Measurements from ENCODE around the gene ABI3BP.

ABI3BP gene

GRCh38 chr3:100912976-100913545, 80.2 kb downstream of the ABI3BP start:
- TF ChIP-seq, protein P1, sequence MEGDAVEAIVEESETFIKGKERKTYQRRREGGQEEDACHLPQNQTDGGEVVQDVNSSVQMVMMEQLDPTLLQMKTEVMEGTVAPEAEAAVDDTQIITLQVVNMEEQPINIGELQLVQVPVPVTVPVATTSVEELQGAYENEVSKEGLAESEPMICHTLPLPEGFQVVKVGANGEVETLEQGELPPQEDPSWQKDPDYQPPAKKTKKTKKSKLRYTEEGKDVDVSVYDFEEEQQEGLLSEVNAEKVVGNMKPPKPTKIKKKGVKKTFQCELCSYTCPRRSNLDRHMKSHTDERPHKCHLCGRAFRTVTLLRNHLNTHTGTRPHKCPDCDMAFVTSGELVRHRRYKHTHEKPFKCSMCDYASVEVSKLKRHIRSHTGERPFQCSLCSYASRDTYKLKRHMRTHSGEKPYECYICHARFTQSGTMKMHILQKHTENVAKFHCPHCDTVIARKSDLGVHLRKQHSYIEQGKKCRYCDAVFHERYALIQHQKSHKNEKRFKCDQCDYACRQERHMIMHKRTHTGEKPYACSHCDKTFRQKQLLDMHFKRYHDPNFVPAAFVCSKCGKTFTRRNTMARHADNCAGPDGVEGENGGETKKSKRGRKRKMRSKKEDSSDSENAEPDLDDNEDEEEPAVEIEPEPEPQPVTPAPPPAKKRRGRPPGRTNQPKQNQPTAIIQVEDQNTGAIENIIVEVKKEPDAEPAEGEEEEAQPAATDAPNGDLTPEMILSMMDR (IDR thresholded peaks at IDR 0.05; ENCODE audit: low read depth, low read length), result no peak
- DNase-seq (ENCODE audit: low read depth in 2 of 2), result peak in 1 of 2 donors; percentile 60
- no peak overlapping the region for H3K4me3 ChIP-seq (replicated peaks in 1 of 2; ENCODE audit: low read depth in 2 of 2, low read length in 2 of 2)

DNA sequence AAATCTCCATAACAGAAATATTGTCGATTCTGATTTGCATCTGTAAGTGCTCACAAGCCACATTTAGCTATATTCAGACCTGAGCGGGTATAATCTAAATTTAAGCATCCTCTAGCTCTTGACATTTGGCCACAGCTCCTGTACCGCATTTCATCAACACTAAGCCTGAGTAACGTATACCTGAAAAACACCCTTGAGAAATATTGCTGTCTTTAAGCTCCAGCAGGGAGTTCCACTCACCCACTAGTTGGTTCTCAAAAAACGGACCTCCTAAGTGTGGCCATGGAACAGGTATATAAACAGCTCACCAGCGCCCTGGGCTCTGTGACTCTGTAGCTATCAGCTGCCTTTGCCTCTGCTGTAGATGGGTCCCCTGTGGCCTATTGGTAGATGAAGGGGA, 80.7 kb downstream of the ABI3BP start:
- no peak for DNase-seq (ENCODE audit: low read depth in 2 of 2)
- TF ChIP-seq, protein P1 (IDR thresholded peaks at IDR 0.05; ENCODE audit: low read depth, low read length), result no peak

GRCh38 chr3:100911956-100912355, 81.3 kb downstream of the ABI3BP start:
- no peak for DNase-seq (ENCODE audit: low read depth in 2 of 2)
- no peak overlapping the region for H3K4me3 ChIP-seq (replicated peaks in 1 of 2; ENCODE audit: low read depth in 2 of 2, low read length in 2 of 2)
- TF ChIP-seq, protein P1 (IDR thresholded peaks at IDR 0.05; ENCODE audit: low read depth, low read length), result no peak

More for the DNA sequence above, 80.7 kb downstream of the ABI3BP start:
- no peak overlapping the region for H3K4me3 ChIP-seq (replicated peaks in 1 of 2; ENCODE audit: low read depth in 2 of 2, low read length in 2 of 2)

DNA sequence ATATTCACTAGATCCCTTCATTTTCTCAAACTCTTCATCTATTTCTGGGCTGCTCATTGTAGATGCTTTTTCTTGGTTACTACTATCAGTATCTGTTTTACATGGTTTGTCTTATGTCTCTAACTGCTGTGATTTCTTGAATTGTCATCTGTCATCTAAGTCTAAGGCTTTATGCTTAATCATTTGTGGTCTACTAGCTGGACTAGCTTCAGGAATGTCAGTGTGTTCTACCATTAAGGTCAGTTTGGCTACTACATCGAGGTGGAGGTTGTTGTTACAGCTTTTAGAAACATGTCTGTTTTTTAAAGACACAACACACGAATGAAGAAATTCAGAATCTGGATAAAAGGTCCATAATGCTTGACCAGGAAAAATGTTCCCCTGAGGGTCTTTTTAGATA, 82.2 kb downstream of the ABI3BP start:
- no peak for DNase-seq (ENCODE audit: low read depth in 2 of 2)
- no peak overlapping the region for H3K4me3 ChIP-seq (replicated peaks in 1 of 2; ENCODE audit: low read depth in 2 of 2, low read length in 2 of 2)
- TF ChIP-seq, protein P1 (IDR thresholded peaks at IDR 0.05; ENCODE audit: low read depth, low read length), result no peak

DNA sequence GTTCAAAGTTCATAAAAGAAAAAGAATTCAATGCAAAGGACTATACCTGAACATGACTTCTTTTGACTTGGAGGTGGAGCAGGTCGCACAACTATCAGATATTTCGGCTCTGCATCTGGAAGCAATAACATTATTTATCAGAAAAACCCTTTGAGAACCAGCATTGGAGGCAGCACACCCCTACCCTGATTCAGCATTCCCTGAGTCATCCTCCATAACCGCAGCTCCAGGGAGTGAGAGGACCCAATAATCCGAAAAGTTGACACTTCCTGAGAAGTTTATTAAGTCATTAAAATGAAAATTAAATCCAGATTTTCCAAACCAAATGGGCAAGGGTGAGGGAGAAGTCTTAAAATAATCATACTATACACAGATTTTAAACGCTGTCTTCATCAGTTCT, 90.6 kb downstream of the ABI3BP start:
- TF ChIP-seq, protein P1 (IDR thresholded peaks at IDR 0.05; ENCODE audit: low read depth, low read length), result no peak
- H3K4me3 ChIP-seq (replicated peaks in 1 of 2; ENCODE audit: low read depth in 2 of 2, low read length in 2 of 2), result no peak overlapping the region
- DNase-seq (ENCODE audit: low read depth in 2 of 2), result peak; percentile 37 to 69

DNA sequence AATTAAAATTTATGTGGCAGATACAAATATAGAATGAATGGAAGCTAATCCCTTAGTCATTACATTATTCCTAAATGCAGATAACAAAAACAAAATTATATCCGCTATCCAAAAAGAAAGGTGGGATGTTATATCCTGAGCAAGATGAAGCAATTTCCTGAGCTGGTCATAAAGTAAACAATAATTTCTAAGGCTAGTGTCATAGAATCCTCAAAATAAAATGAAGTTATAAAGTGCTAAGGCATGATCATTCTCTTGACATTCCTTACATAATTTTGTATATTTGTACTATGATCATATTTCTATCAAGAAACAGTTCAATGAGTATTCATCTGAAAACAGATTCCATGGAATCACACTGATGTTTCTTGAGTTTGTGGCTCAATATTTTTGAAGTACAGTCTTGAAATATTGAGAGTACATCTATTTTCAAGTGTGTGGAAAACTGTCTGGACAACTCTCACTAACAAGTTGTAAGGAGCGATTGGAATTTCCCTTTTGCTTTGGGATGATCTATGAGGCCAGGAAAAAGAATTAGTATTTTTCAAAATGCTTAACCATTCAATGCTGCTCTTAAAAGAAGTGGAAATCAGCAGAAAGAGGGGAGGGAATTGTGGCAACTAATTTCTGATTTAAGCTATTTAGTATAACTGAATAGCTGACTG, 92.4 kb downstream of the ABI3BP start:
- TF ChIP-seq, protein P1 (IDR thresholded peaks at IDR 0.05; ENCODE audit: low read depth, low read length), result no peak
- H3K4me3 ChIP-seq (replicated peaks in 1 of 2; ENCODE audit: low read depth in 2 of 2, low read length in 2 of 2), result no peak overlapping the region
- DNase-seq (ENCODE audit: low read depth in 2 of 2), result peak in 1 of 2 donors; percentile 67

Measured in cardiac fibroblast (primary cell).